GM06990 (cell line): Measurements from ENCODE around the gene POLN.

Experiments used
- DNase-seq: peaks from one replicate; pipeline ENCODE4 v3.0.0-alpha.2; 2011; ENCODE audit not compliant: insufficient read length; ENCODE audit errors: extremely low read depth
- H3K27me3 ChIP-seq: replicated peaks from 2 replicates; pipeline ENCODE4 v1.6.0; 2011; ENCODE audit warnings: low read length; ENCODE audit not compliant: control insufficient read depth, insufficient read depth
- H3K36me3 ChIP-seq: 2 replicates; pipeline ENCODE4 v1.5.1; 2011; ENCODE audit warnings: low read length; ENCODE audit not compliant: control insufficient read depth, insufficient read depth
- H3K4me3 ChIP-seq: replicated peaks from 2 replicates; pipeline ENCODE4 v1.5.1; 2011; ENCODE audit warnings: low read depth, mild to moderate bottlenecking, control low read depth, low read length
- CTCF ChIP-seq: IDR thresholded peaks from 2 replicates; pipeline ENCODE4 v1.5.1; 2011; ENCODE audit warnings: low read length, control low read depth, mild to moderate bottlenecking, inconsistent platforms; ENCODE audit not compliant: insufficient read depth, poor library complexity, severe bottlenecking

Gene POLN

DNA sequence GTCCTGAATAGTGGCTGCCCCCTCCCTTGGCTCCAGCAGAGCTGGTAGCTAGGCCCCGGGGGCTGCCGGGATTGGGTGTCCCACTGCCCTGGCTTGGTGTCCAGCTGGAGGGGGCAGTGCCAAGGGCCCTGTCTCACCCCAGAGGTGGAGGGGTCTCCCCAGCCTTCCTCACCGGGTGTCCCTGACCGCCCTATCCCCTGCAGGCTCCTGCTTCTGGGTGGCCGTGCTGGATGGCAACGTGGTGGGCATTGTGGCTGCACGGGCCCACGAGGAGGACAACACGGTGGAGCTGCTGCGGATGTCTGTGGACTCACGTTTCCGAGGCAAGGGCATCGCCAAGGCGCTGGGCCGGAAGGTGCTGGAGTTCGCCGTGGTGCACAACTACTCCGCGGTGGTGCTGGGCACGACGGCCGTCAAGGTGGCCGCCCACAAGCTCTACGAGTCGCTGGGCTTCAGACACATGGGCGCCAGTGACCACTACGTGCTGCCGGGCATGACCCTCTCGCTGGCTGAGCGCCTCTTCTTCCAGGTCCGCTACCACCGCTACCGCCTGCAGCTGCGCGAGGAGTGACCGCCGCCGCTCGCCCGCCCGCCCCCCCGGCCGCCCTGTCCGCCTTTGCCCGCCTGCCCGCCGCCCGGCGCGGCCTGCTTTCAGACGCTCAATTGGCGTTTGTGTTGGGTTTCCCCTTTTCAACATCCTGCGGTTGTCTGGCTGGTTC is 178.2 kb downstream of the POLN start:
- no peaks in the 10 kb centered on the region for H3K36me3 ChIP-seq
- no peak overlapping the region for H3K4me3 ChIP-seq
- TF ChIP-seq CTCF, result no peak
- DNase-seq, result no peak
- no peaks in the 10 kb centered on the region for H3K27me3 ChIP-seq

DNA sequence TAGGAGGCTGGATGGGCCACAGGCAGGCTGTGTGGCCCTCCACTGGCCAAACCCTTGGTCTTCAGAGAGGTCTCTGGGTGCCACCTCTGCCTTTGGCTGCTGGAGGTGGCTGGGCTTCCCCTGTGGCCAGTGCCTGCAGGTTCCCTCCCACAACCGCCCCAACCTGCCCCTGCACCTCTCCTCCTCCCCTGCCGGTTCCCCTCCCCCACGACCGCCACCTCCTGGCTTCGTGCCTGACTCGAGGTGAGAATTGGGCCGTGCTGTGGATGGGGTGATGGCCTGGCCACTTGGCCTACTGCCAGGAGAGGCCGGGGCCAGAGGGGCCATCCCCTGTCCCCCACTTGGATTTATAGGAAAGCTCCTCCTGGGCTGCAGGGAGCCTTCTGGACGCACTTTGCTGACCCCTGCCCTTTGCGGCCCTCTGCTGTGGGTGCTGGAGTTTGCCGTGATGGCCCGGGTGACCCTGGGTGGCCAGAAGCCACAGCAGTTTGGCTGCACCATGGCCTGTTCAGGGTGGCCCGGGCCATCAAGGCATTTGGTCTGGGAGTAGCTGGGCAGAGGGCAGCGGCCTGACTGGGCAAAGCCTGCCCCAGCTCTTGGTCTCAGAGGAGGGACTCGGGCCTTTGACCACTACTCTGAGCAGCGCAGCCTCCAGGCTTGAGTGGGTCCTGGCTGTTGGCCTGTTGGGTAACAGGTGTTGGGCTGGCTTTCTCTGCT is 179.0 kb downstream of the POLN start:
- H3K36me3 ChIP-seq, result no peaks in the 10 kb centered on the region
- no peak for TF ChIP-seq CTCF
- H3K4me3 ChIP-seq, result no peak overlapping the region
- H3K27me3 ChIP-seq, result no peaks in the 10 kb centered on the region; the same call in 1 of the 2 replicates
- DNase-seq, result no peak

- no peaks in the 10 kb centered on the region; the same call in 1 of the 2 replicates for H3K27me3 ChIP-seq
- no peak for DNase-seq
- no peak overlapping the region for H3K4me3 ChIP-seq
- no peak for TF ChIP-seq CTCF
- H3K36me3 ChIP-seq, result no peaks in the 10 kb centered on the region
These were observed 179.6 kb downstream of the POLN start for GRCh38 chr4:2062168-2062807.

GRCh38 chr4:2061186-2062131 is 180.5 kb downstream of the POLN start:
- Histone ChIP-seq H3K27me3 (no peaks in the 10 kb centered on the region; the same call in 1 of the 2 replicates), H3K36me3 (no peaks in the 10 kb centered on the region), H3K4me3 (no peak overlapping the region)
- no peak for DNase-seq
- no peak for TF ChIP-seq CTCF

DNA sequence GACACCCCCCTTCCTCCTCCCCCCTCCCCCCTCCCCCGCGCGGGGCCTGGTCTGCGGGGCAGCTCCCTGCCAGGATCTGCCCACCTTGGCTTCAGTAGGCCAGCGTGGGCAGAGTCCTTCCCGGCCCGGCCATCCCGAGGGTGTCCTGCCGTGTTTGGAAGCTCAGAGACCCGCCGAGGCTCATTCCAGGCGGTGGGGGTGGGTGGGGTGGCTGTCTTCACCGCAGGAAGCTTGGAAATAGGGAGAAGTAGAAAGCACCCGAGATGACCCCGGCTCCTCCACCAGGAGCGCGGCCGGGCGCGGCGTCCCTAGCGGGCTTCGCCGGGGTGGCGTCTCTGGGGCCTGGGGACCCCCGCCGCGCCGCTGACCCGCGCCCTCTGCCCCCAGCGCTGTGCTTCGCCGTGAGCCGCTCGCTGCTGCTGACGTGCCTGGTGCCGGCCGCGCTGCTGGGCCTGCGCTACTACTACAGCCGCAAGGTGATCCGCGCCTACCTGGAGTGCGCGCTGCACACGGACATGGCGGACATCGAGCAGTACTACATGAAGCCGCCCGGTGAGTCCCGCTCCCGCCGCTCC is 181.2 kb downstream of the POLN start:
- Histone ChIP-seq H3K4me3 (no peak overlapping the region), H3K27me3 (no peaks in the 10 kb centered on the region; the same call in 1 of the 2 replicates), H3K36me3 (no peaks in the 10 kb centered on the region)
- no peak for TF ChIP-seq CTCF
- no peak for DNase-seq
